ENCODE measurements around the gene KAZN. TPM values are rescaled to one million over a fixed set of nuclear protein-coding genes. Genes with fewer than 3 reads are reported as not detected.

KAZN gene
- total RNA-seq, 1 donor from 2014 or later, result 9.6 TPM

DNA sequence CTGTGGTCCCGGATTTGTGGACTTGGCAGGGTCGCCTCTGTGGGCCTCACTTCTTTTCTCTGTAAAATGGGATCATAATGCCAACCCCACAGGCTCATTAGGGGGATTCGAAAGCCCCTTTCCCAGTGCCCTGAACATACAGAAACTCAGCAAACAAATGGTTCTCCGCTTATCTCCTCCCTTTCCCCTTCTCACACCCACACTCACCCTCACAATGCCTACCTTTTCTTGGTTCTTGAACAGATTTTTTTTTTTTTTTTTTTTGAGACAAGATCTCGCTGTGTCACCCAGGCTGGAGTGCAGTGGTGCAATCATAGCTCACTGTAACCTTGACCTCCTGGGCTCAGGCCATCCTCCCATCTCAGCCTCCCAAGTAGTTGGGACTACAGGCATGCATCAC, 175.7 kb downstream of the KAZN start:
- no peak for DNase-seq

DNA sequence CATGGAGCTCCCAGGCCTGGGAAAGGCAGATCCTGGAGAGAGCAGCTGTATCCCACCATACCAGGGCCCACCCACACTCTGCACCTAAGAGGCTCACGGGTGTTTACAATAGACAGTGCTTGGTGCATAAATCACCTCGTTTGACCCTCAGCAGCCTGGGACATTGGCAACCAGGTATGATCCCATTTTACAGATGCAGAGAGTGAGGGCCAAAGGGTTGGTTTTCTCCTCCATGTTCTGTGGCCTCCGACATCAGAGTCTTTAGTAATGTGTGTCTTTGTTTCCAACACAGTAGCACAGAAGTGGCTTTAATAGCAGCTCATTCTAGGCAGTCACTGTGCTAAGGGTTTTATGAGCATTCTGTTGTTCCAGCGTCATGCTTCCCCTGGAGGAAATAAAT, 176.5 kb downstream of the KAZN start:
- DNase-seq, result no peak

DNA sequence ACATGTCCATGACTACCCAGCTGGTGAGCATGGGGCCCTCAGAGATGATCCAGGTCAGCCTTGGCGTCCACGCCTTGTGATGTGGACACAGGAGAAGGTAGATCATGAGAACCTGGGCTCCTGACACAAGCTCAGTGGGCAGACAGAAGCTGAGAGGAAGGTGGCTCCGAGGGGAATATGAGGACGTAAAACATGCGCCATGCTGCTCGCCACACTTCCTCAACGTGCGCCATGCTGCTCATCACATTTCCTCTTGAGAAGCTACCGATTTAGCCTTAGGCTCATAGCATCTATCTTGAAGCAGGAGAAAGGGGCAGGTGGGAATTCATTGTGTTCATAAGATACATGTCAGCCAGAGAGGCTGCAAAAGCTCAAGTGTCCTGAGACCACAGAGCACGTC, 176.9 kb downstream of the KAZN start:
- DNase-seq, result no peak

DNA sequence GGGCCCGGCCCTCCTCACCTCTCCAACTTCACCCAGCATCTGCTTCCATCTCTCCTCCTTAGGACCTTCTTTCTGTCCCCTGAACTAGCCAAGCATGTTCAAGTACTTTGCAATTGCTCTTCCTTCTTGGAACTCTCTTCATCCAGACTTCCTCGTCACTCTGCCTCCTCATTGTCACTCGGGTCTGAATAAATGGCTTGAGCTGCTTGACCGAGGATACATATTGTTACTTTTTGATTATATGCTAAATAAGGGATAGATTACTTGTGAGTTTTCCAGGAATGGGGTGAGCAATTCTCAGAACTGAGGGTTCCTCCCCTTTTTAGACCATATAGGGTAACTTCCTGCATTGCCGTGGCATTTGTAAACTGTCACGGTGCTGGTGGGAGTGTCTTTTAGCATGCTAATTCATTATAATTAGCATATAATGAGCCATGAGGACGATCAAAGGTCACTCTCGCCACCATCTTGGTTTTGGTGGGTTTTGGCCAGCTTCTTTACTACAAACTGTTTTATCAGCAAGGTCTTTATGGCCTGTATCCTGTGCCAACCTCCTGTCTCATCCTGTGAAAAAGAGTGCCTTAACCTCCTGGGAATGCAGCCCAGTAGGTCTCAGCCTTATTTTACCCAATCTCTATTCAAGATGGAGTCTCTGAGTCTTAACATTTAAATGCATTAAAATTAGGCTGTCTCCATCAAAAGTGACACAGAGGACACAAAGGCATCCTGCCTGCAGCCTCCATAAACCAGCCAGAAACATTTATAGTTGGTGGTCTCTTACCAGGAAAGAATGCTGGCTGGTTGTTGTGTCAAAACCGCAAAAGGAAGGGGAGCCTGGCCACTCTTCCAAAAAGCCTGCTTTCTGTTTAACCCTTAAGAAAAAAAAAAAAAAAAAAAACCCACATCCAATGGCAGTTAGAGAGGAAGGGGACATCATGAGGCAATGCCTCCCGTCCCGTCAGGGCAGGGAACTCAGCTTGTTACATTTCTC, 179.3 kb downstream of the KAZN start:
- DNase-seq, result no peak

DNA sequence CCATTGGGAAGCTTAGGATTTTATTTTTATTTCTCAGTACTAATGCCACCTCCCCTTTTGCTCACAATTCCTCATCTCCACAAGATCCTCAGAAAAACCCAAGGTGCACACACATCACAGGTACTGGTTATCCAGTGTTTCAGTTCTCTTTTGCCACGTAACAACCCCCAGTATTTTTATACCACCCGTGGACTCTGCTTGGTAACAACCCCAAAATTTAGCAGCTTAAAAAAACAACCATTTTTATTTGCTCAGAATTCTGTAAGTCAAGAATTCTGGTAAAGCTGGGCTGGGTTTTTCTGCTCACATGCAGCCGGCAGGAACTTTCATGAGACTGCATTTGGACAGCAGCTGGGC, 180.0 kb downstream of the KAZN start:
- no peak for DNase-seq

DNA sequence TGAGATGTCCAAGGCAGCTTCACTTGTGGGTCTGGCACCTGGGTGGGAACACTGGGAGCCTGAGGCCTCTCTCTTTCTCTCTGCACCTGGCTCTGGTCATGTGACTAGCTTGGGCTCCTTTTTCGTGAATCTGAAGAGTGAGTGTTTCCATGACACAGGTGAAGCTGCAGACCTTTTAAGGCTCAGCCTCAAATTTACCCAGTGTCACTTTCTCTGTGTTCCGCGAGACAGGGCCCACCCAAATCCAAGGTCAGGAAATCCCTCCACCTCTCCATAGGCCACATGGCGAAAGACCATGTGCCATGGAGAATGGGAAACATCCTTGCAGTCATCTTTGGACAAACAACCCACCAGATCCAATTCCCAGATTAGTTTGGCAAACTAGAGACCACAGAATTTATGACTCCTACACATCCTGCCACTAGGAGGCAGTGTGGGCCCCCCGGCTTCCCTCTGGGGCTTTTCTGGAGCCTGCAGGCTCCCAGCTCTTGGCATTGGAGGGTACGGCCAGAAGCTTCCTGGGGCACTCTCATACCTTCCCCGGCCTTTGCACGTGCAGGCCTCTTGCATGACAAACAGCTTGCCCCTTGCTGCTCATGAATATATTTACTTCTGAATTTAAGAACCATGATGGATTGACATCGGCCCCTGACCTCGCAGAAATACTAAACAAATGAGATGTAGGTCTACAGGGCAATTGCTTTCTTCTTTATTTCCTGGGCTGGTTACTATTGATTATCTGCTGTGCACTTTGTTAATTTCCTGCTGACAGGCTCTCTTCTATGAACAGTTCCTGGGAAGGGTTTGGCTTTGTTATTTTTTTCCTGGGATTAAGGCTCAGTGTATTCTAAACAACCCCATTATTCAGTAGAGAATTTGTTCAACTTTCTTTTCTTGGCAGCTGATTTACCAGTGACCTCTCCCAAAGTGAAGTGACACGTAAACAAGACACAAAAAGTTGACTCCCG, 180.7 kb downstream of the KAZN start:
- no peak for DNase-seq

DNA sequence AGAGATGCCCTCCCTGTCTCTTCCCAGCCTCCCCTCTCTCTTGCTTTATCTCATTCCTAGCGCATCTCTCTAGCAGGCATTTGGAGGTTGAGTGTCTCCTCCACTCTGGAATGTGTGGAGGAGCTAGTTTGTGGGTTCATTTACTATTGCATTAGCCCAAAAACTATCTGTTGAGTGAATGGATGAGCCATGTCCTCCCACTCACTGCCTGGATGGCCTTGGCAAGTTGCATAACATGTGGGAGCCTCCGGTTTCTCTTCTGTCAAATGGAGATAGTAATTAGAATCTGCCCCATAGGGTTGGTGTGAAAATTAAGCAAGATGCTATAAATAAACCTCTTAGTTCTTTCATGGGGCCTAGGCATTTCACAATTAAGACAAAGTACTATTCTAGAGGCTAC, 181.8 kb downstream of the KAZN start:
- DNase-seq, result no peak

DNA sequence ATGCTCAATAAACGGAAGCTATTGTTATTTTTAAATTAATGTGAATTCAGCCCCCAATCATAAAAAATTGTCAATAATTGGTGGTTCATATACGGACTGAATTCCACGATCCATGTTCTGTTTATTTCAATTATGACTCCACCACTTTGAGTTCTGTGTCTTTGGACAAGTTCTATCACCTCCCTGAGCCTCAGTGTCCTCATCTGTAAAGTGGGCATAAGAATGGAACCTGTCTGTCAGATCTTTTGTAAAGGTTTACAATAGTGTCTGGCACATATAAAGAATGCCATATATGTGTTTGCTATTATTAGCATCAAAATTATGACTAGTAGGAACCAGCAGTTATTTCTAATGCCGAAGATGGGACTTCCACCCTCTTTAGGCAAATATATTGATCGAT, 183.3 kb downstream of the KAZN start:
- no peak for DNase-seq

DNA sequence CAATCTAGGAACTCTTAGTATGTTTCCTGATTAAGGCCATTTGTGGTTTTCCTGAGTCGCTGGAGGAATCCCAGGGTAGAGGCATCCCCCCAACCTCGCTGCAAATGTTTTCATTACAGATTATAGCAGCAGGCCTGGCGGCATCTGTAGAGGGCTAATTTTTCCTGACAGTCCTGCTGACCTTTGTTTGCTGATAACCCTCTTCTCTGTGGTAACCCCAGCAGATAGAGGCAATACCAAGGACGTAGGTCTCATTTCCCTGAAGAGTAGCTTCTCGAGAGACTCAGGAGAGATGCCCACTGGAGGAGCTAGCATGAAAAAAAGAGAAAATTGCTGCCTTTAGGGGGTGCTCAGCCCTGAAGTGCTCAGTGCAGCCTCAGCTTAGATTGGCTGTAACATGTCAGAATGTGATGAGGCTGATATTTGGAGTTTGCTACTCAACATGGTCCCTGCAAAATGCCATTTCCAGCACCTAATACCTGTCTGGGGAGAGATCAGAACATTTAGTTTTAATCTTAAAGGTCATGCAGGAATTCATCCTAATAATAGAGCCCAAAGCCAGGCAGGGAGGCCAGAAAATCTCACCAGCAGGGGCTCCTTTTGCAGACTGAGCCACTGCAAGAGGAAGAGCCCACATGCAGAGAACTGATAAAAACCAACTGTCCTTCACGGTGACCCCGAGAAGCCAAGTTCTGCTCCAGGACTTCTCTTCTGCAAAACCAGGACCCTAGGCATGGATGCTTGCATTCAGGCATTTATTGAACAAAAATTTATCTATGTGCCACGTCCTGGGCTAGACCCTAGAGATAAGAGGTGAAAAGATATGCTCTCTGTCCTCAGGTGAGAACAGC, 184.5 kb downstream of the KAZN start:
- no peak for DNase-seq

DNA sequence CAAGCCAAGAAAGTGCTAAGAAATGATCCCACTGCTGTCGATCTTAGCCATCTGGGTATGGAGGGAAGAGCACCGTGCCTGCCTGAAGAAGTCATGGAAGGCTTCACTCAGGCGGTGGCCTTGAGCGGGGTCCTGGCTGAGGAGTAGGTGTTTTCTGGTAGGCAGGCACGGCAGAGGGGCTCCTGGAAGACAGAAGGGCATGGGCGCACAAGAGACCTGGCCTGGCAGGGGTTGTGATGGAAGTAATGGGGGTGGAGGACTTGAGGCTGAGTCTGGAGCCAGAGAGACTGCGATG, 185.1 kb downstream of the KAZN start:
- no peak for DNase-seq

DNA sequence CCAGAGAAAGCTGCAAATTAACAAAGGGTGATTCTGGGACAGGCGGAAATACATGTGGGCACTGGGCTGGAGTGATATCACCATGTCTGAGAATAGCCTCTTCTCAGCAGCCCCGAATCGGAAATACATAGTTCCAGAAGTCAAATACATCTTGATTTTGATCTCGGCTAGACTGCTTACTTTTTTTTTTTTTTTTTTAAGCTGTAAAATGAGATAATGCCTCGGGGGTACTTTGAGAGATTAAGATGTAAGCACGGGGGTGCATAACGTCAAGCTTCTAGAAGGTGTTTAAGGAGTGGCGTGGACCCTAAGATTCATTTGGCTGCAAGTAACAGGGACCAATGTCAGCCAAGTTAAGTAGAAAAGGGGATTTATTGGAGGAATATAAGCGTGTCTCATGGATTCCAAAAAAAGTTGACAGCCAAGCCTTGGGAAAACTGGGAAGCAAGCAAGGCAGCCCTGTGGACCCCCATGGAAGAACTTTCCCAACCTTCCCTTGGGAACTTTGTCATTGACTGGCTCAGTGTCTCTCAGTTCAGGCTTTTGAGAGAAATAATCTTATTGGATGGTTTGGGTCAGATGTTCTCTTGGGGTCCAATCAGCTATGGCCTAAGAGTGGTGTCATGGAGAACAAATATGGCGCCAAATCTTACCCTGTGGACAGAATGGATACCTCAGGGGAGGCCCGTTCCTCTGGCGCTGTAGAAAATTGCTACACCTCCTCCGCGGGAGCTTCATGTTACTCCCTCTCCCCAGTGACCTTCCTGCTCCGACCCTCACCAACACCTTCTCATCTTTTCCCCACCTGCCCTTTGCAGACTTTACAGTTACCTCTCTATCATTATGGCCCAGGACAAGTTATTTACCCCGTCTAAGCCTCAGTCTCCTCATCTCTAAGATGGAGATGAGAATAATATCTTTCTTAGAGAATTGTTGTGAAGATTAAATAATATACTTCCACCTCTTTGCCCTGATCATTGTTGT, 186.6 kb downstream of the KAZN start:
- DNase-seq, result no peak

DNA sequence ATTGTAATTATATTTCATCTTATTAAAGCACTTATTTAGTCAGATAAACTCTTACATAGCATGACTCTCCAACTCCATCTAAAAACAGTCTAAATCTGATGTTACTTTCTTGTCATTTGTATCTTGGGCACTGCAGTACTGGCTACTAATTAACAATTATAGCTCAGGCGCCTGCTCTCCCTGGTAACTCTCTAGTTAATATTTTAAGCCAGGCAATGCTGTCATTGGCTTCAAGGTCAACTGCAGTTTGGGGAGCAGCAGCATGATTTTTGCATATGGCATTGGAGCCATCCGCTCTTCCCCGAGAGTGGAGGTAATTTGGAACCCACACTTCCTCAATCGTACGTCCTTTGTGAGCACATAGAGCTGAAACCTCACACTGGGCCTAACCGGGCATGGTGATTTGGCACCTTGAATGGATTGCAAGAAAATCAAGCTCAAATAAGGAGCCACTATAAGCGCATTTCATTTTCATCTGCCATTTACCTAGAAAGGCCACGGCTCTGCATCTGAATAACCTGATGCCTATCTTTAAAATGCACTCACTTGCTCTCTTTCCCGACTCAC, 187.7 kb downstream of the KAZN start:
- DNase-seq, result no peak

DNA sequence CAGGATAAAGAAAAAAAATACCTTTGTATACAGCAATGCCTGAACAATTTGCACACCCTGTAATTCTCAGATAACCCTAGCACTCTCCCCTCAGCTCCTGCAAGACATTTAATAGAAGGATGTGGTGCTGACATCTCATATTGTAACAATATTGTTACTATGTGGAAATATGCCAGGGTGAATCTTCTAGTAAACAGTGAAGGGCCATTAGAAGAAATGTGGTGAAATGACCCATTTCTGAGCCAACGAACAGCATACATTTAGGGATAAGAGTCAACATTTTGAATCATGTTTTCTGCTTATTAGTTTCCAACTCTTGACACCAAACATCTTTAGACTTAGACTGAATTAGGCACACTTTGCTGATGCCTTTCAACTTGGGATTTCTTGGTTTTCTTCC, 188.2 kb downstream of the KAZN start:
- DNase-seq, result peak; percentile 40

DNA sequence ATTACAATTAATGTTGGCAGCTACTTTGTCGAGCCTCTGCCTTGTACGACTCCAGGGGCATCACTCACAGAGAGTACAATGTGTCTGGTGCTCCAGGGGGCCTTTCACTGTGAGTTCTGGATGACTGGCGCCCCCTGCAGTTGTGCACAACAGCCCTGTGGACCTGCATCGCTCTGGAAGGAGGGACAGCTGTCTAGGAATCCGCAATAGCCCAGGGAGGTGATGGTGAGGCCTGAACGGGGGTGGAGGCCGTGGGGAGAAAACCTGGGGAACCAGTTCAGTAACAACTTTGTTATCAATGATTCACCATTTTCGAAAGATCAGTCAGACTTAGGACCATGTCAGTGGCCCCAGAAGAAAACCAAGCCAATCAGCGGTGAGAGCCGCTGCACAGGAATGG, 189.1 kb downstream of the KAZN start:
- no peak for DNase-seq

DNA sequence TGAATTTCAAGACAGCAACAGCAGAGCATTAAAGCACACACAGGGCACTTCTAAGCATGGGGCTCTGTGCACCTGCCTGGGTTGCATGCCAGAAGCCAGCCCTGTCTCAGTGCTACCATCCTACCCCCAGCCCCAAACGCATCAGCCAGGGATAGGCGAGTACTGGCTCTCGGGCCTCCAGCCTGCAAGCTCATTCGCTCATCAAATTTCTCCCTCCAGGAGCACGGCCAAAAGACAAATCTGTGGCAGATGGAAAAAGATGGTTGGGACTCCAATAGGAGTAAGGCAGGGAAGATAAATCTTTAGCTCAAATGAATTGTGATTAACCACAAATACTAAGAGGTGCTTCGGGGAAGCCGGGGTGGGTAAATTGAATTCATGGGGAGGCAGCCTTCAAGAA, 189.6 kb downstream of the KAZN start:
- DNase-seq, result peak; percentile 40

DNA sequence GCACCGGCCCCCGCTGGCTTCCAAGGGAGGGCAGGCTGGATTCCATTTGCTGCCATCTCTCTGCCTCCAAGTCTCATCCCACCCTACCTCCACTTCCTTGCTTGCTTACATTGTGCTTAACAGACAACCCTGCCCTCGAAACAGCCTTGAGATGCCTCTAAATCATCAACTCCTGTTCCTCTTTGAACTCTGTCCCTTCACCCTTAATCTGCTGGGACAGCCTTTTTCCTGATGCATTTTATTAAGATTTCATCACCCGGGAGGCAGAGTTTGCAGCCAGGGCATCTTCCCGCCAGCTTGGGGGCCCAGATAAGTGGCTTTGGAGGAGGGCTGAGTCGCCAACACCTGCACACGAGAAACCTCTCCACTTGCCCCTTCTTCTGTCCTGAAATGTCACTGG, 192.5 kb downstream of the KAZN start:
- no peak for DNase-seq

DNA sequence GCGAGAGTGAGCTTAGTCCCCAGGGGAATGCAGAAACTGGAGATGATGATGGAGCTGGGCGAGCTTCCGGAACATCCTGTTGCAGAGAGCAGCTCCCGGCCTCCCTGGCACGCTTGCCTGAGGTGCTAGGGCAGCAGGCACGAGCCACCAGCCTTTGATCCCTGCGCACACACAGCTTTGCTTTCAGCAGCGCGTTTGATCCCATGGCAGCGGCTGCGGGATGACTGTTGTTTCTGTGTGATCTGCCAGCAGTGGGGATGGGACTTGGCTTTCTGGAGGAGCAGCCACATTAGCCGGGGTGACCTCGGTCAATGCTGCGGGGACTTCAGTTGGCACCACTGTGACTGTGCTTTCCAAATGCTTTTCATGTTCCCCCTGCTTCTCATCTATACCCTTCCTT, 193.2 kb downstream of the KAZN start:
- no peak for DNase-seq

DNA sequence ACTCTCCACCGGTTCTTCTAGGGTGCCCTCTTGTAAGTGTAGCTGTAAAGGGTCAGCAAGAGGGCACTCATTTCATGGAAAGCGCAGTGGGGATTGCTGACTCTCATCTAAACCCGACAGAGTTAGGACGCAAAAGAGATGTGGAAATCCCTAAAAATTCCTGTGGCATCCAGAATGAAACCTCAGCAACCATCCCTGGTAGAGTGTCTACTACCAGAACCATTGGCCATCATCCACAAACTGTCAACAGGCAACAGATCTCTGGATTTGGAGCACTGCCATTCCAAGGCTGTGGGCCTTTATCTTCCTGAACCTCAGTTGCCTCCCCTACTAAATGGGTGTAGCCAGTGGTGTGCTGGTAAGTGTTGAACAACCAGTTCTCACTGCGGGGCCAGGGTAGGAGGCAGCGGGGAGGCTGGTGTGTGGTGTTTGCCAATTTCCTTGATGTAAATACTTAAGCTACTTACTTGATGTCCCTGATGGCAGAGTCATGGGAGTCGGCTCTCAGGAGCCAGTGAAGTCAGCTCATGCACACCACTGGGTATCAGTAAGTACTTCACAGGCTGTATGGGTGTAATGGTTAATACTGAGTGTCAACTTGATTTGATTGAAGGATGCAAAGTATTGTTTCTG, 195.8 kb downstream of the KAZN start:
- DNase-seq, result no peak

DNA sequence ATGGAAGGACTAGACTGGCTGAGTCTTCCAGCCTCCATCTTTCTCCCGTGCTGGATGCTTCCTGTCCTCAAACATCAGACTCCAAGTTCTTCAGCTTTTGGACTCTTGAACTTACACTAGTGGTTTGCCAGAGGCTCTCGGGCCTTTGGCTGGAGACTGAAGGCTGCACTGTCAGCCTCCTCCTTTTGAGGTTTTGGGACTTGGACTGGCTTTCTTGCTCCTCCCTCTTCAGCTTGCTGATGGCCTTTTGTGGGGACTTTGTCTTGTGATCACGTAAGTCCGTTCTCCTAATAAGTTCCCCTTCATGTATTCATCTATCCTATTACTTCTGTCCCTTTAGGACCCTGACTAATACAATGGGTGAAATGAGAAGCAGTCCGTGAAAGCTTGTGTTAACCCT, 196.4 kb downstream of the KAZN start:
- no peak for DNase-seq

DNA sequence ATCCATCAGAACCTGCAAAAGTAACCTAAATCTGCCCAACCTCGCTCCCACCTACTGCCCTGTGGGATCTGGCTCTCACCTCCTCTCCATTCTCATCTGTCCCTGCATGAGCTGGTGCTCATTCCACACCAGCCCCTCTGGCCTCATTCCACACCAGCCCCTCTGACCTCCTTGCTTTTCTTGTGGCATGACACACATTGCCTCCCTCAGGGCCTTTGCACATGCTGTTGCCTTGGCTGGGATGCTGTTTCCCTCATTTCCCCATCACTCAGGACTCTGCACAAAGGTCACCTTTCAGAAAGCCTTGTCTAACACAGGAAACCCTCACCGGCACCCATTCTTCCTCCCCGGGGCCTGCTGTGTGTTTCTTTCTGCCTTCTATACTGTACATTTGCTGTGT, 197.1 kb downstream of the KAZN start:
- DNase-seq, result no peak

Measured in skin of body (tissue), 2 donors.